ENCODE results near the gene ACTR1A.

DNA sequence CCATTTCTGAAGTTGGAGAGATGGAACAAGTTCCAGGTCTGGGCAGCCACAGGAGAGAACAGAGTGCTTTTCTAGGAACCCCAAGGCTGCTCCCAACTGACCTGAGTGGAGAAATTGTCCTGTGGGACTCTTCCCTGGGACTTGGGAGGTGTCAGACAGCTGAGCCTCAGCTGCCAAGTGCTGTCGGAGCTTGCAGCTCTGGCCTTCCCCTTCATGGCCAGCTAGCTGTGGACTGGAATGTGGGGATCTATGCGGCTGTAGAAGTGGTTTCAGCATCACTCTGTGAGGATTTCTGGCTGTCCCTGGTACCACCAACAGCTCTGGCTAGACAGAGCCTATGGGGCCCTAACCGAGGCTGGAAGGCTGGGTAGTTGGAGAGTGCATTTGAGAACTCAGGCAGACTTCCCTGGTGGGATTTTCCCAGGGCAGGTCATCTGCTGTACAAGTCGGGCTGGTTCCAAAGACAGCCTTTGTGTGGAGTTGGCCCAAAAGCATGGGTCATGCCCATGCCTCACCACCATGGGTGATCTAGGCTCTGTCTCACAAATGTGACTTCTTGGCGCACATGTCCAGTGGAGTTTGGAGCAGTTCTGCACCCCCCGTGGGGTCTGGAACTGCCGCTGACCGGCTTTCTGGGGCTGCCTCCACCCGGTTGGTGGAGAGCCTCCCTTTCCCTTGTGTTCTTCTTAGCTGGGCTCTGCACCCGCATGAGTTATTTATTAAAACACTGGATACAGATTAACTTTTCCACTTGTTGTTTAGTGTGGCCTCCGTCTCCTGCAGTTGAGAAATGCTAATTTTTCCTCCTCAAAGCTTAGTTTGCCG, 12.2 kb upstream of the ACTR1A start:
- TF ChIP-seq ESRRA (CRISPR knock-in tag; IDR thresholded peaks at IDR 0.05; ENCODE audit: borderline replicate concordance): no peak
- TF ChIP-seq USF1 (CRISPR knock-in tag; IDR thresholded peaks at IDR 0.05): no peak
- TF ChIP-seq FOXK1 (CRISPR knock-in tag; IDR thresholded peaks at IDR 0.05): no peak
- TF ChIP-seq, protein P1, sequence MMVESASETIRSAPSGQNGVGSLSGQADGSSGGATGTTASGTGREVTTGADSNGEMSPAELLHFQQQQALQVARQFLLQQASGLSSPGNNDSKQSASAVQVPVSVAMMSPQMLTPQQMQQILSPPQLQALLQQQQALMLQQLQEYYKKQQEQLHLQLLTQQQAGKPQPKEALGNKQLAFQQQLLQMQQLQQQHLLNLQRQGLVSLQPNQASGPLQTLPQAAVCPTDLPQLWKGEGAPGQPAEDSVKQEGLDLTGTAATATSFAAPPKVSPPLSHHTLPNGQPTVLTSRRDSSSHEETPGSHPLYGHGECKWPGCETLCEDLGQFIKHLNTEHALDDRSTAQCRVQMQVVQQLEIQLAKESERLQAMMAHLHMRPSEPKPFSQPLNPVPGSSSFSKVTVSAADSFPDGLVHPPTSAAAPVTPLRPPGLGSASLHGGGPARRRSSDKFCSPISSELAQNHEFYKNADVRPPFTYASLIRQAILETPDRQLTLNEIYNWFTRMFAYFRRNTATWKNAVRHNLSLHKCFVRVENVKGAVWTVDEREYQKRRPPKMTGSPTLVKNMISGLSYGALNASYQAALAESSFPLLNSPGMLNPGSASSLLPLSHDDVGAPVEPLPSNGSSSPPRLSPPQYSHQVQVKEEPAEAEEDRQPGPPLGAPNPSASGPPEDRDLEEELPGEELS (CRISPR knock-in tag; IDR thresholded peaks at IDR 0.05): no peak
- TF ChIP-seq ZNF138 (CRISPR knock-in tag; conservative IDR thresholded peaks at IDR 0.05): no peak
- TF ChIP-seq, protein P2, sequence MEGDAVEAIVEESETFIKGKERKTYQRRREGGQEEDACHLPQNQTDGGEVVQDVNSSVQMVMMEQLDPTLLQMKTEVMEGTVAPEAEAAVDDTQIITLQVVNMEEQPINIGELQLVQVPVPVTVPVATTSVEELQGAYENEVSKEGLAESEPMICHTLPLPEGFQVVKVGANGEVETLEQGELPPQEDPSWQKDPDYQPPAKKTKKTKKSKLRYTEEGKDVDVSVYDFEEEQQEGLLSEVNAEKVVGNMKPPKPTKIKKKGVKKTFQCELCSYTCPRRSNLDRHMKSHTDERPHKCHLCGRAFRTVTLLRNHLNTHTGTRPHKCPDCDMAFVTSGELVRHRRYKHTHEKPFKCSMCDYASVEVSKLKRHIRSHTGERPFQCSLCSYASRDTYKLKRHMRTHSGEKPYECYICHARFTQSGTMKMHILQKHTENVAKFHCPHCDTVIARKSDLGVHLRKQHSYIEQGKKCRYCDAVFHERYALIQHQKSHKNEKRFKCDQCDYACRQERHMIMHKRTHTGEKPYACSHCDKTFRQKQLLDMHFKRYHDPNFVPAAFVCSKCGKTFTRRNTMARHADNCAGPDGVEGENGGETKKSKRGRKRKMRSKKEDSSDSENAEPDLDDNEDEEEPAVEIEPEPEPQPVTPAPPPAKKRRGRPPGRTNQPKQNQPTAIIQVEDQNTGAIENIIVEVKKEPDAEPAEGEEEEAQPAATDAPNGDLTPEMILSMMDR (IDR thresholded peaks at IDR 0.05): no peak
- no peak for TF ChIP-seq USF2 (CRISPR knock-in tag; IDR thresholded peaks at IDR 0.05)
- no peak for TF ChIP-seq PRDM15 (CRISPR knock-in tag; IDR thresholded peaks at IDR 0.05)
- no peak for TF ChIP-seq ZNF671 (CRISPR knock-in tag; IDR thresholded peaks at IDR 0.05)
- TF ChIP-seq, protein P3, sequence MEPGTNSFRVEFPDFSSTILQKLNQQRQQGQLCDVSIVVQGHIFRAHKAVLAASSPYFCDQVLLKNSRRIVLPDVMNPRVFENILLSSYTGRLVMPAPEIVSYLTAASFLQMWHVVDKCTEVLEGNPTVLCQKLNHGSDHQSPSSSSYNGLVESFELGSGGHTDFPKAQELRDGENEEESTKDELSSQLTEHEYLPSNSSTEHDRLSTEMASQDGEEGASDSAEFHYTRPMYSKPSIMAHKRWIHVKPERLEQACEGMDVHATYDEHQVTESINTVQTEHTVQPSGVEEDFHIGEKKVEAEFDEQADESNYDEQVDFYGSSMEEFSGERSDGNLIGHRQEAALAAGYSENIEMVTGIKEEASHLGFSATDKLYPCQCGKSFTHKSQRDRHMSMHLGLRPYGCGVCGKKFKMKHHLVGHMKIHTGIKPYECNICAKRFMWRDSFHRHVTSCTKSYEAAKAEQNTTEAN (CRISPR knock-in tag; IDR thresholded peaks at IDR 0.05): no peak
- no peak for TF ChIP-seq CREB1 (CRISPR knock-in tag; IDR thresholded peaks at IDR 0.05)
